PC-3 (cell line): ENCODE measurements around the gene ABCG4.

Experiments used
- CTCF ChIP-seq: fragments of 300-600 bp; sonication (generic); conservative IDR thresholded peaks from 2 replicates; pipeline ENCODE4 v1.5.1; 2017; ENCODE audit warnings: antibody characterized with exemption, low read depth, mild to moderate bottlenecking, low read length
- EZH2 ChIP-seq: fragments of 300-600 bp; sonication (generic); IDR thresholded peaks from one replicate; pipeline ENCODE4 v1.6.1; 2017; ENCODE audit warnings: antibody characterized with exemption, mild to moderate bottlenecking, low read length; ENCODE audit not compliant: unreplicated experiment
- EZH2phosphoT487 ChIP-seq: fragments of 300-600 bp; sonication (generic); IDR thresholded peaks from 2 replicates; pipeline ENCODE4 v1.6.1; 2018; ENCODE audit warnings: mild to moderate bottlenecking, antibody characterized with exemption, low read length, borderline replicate concordance

- TF ChIP-seq CTCF = no peak
- TF ChIP-seq EZH2phosphoT487 = no peak
- no peak for TF ChIP-seq EZH2
Measured at GRCh38 chr11:119118946-119119345, 29.9 kb upstream of the ABCG4 start.
